Thyroid gland (tissue), 4 donors: ENCODE measurements around the gene BLCAP. TPM values are rescaled to one million over a fixed set of nuclear protein-coding genes. Genes with fewer than 3 reads are reported as not detected.
"Not testable (repeated sequence)": the region's sequence is repeated elsewhere in the genome, so short reads cannot be mapped to it uniquely, and the experiment has no call there.

Experiments used
- DNase-seq, 2 donors: peaks; one replicate each; pipeline ENCODE4 v3.0.0-alpha.2; 2019
- H3K27ac ChIP-seq, 3 donors: fragments of 200-600 bp; sonication (generic); 1 replicate in 2 of 3; 2 replicates in 1 of 3; pipeline ENCODE4 v1.5.1; 2016 to 2019; ENCODE audit warnings: mild to moderate bottlenecking in 1 of 3, moderate library complexity in 1 of 3
- H3K27me3 ChIP-seq: fragments of 200-600 bp; sonication (generic); one replicate; pipeline ENCODE4 v1.5.1; 2019
- H3K36me3 ChIP-seq, 2 donors: fragments of 200-600 bp; sonication (generic); one replicate each; pipeline ENCODE4 v1.5.1; 2016 to 2019
- H3K4me1 ChIP-seq, 2 donors: fragments of 200-600 bp; sonication (generic); one replicate each; pipeline ENCODE4 v1.5.1; 2017 to 2019
- H3K4me3 ChIP-seq, 3 donors: fragments of 200-600 bp; sonication (generic); replicated peaks in 1 of 3; 1 replicate in 2 of 3; 2 replicates in 1 of 3; pipeline ENCODE4 v1.5.1; 2016; ENCODE audit warnings: mild to moderate bottlenecking in 1 of 3
- H3K9me3 ChIP-seq: fragments of 200-600 bp; sonication (generic); one replicate; pipeline ENCODE4 v1.5.1; 2017
- POLR2A ChIP-seq, 2 donors: fragments of 450-650 bp; IDR thresholded peaks; one replicate each; pipeline ENCODE4 v1.6.1; 2017; ENCODE audit warnings: antibody characterized with exemption in 2 of 2, mild to moderate bottlenecking in 2 of 2, moderate library complexity in 1 of 2
- WGBS, 2 donors: methylation state at CpG; one replicate each; pipeline ENCODE4 v1.1.5; 2017; 5-methylcytosine and 5-hydroxymethylcytosine counted together
- intact Hi-C: fragments of 100-400 bp; cut with DNase I; formaldehyde crosslinking; loops from one replicate; pipeline ENCODE4 v1.15.1; 2023
- total RNA-seq, 4 donors: library from RNA; depleted of rRNA; stranded (reverse); fragments of >200 nt; gene quantifications; one replicate each; pipeline ENCODE4 v1.2.3, GENCODE V29; 2016
- TF ChIP-seq, protein P1 (sequence below), 6 experiments: fragments of 200-600 bp in 3 of 6; fragments of 450-650 bp in 3 of 6; sonication (generic) in 3 of 6; IDR thresholded peaks; one replicate each; pipeline ENCODE4 v1.5.1; 2016 to 2019; ENCODE audit warnings: antibody characterized with exemption in 6 of 6, mild to moderate bottlenecking in 2 of 6, inconsistent platforms in 1 of 6, moderate library complexity in 1 of 6

The BLCAP gene
- total RNA-seq, 4 donors from 2014 or later, result 56.6 to 80.3 (median 64.5) TPM

DNA sequence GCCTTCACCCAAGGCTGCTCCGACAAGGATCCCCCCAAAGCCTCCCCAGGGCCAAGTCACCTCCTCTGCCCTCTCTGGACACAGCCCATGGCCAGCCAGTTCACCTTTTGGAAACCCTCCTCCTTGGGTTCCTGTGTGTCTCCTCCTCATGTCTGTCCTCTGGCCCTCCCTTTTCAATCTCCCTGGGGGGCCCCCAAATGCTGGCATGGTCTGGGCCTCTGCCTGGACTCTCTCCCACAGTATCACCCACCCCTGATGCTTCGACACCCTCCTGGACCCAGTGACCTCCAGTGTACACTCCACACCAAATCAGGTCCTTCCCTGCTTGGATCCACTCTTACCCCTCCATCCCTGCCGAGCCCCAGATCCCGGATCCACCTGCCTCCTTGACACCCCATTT is 53.3 kb downstream of the BLCAP start:
- Histone ChIP-seq H3K27me3 (no peaks in the 10 kb centered on the region), H3K4me1 (no peaks in the 10 kb centered on the region), H3K9me3 (no peaks in the 10 kb centered on the region), H3K27ac (no peak overlapping the region), H3K4me3 (no peak overlapping the region), H3K36me3 (no peaks in the 10 kb centered on the region)
- intact Hi-C loops, result no loop called here
- WGBS, 2 donors, result 74 to 82% methylated on average over 4 of the region's 4 CpGs
- TF ChIP-seq POLR2A (IDR thresholded peaks at IDR 0.05), result no peak
- TF ChIP-seq, protein P1, sequence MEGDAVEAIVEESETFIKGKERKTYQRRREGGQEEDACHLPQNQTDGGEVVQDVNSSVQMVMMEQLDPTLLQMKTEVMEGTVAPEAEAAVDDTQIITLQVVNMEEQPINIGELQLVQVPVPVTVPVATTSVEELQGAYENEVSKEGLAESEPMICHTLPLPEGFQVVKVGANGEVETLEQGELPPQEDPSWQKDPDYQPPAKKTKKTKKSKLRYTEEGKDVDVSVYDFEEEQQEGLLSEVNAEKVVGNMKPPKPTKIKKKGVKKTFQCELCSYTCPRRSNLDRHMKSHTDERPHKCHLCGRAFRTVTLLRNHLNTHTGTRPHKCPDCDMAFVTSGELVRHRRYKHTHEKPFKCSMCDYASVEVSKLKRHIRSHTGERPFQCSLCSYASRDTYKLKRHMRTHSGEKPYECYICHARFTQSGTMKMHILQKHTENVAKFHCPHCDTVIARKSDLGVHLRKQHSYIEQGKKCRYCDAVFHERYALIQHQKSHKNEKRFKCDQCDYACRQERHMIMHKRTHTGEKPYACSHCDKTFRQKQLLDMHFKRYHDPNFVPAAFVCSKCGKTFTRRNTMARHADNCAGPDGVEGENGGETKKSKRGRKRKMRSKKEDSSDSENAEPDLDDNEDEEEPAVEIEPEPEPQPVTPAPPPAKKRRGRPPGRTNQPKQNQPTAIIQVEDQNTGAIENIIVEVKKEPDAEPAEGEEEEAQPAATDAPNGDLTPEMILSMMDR (IDR thresholded peaks at IDR 0.05), result no peak
- no peak for DNase-seq

DNA sequence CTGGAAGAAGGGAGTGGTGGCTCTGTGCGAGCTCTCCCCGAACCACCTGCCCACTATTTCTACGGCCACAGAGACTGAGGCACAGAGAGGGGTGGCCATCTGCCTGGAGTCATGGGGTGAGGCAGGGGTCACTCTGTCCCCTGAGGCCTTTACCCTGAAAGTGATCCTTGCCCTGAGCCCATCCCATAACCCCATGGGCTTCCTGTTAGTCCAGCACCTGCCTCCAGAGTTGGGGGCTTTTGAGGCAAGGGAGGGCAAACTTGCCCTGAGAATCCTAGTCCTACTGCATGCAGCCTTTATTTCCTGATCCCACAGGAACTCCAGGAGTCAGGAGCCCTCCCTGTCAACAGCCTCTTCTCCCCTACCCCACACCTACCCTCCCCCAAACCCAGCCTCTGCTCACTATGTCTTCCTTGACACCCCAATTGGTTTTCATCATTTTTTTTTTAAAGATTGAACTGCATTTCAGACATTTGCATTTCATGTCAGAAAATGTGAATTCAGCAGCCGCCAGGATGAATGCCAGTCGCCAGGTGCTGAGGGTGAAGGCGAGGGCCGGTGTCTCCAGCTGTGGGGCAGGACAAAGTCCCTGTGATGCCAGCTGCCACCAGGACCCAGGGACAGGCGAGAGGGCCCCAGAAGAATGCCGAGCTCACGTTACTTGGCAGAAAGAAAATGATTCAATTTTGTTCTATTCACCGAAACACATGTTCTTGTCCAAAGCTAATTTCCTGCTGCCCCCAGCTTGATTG is 54.3 kb downstream of the BLCAP start:
- intact Hi-C loops, result no loop called here
- DNase-seq, result no peak
- no peaks in the 10 kb centered on the region for H3K36me3 ChIP-seq
- no peaks in the 10 kb centered on the region for H3K4me1 ChIP-seq
- H3K27me3 ChIP-seq, result no peaks in the 10 kb centered on the region
- H3K4me3 ChIP-seq, result no peak overlapping the region
- no peaks in the 10 kb centered on the region for H3K9me3 ChIP-seq
- H3K27ac ChIP-seq, result no peak overlapping the region
- 88 to 90% methylated on average over 9 to 11 of the region's 11 CpGs for WGBS, 2 donors
- TF ChIP-seq, protein P1 (IDR thresholded peaks at IDR 0.05), result no peak
- TF ChIP-seq POLR2A (IDR thresholded peaks at IDR 0.05), result no peak

DNA sequence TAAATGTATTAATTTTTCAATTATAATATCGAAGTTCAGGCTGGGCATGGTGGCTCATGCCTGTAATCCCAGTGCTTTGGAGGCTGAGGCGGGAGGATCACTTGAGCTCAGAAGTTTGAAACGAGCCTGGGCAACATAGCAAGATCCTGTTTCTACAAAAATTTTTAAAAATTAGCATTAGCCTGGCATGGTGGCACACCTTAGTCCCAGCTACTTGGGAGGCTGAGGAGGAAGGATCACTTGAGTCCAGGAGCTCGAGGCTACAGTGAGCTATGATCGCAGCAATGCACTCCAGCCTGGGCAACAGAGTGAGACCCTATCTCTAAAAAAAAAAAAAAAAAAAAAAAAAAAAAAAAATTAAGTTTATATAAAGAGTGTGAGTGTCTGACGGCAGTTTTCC is 55.2 kb downstream of the BLCAP start:
- H3K9me3 ChIP-seq, H3K27me3 ChIP-seq, H3K36me3 ChIP-seq, intact Hi-C loops, H3K4me1 ChIP-seq, DNase-seq, H3K4me3 ChIP-seq, H3K27ac ChIP-seq: not testable (repeated sequence)
- WGBS, 2 donors, result 84 to 88% methylated on average over 6 of the region's 6 CpGs

DNA sequence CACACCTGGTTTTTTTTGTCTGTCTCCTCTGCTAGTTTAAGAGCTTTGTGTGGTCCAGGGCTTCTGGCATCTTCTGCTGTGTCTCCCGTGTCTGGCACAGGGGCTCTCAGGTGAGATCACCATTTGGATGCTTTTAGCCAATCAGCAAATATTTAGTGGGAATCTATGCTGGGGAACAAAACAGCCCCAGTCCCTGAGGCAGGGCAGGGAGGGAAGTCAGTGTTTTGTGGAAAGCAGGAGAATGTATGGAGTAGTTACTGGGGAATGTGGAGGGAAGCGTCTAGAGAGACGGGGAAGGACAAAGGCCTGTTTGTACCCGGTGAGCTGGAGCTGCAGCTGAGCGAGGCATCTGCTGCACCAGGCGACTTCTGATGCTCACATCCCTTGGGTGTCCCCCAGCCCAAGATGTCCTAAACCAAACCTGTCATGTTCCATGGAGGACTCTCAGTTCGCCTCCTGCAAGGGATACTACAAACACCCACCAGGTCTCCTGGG is 55.9 kb downstream of the BLCAP start:
- TF ChIP-seq POLR2A (IDR thresholded peaks at IDR 0.05), result no peak
- TF ChIP-seq, protein P1 (IDR thresholded peaks at IDR 0.05), result no peak
- Histone ChIP-seq H3K27me3 (no peaks in the 10 kb centered on the region), H3K36me3 (no peaks in the 10 kb centered on the region), H3K4me3 (no peak overlapping the region), H3K4me1 (no peaks in the 10 kb centered on the region), H3K9me3 (no peaks in the 10 kb centered on the region), H3K27ac (no peak overlapping the region)
- intact Hi-C loops, result no loop called here
- DNase-seq, result no peak
- WGBS, 2 donors, result 77 to 83% methylated on average over 7 of the region's 7 CpGs

DNA sequence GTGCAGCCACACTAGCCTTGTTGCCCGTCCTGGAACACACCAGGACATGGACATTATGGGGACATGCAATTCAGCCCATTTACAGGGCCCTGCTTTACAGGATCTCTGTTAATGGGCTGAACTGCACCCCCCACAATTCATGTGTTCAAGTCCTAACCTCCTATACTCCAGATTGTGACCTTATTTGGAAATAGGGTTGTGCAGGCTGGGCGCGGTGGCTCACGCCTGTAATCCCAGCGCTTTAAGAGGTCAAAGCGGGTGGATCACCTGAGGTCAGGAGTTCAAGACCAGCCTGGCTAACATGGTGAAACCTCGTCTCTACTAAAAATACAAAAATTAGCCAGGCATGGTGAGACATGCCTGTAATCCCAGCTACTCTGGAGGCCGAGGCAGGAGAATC is 57.5 kb downstream of the BLCAP start:
- DNase-seq, H3K27me3 ChIP-seq, H3K9me3 ChIP-seq, H3K36me3 ChIP-seq, H3K4me1 ChIP-seq, H3K27ac ChIP-seq, H3K4me3 ChIP-seq, intact Hi-C loops: not testable (repeated sequence)
- WGBS, 2 donors, result 92% methylated on average over 8 of the region's 8 CpGs

DNA sequence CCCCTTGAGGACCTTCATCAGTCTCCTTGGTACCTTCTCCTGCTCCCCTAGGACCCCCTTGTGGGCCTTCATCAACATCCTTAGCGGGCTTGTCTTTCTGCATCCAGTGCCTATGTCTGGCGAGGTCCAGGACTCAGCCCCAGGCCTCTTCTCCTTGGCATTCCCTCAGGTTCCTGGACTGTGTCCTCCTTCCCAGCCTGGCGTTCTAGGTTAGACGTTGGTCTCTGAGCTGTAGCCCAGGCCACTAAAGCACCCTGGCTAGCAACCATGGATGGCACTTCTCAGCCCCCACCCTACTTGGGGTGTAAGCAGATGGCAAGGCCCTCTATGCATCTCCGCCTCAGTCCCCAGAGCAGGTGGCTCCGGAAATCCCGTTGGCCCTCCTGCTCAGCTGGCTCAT is 58.1 kb downstream of the BLCAP start:
- WGBS, 2 donors, result 95 to 98% methylated on average over 4 to 7 of the region's 7 CpGs
- Histone ChIP-seq H3K4me3 (no peak overlapping the region), H3K27ac (no peak overlapping the region), H3K4me1 (no peaks in the 10 kb centered on the region), H3K27me3 (no peaks in the 10 kb centered on the region), H3K36me3 (no peaks in the 10 kb centered on the region), H3K9me3 (no peaks in the 10 kb centered on the region)
- TF ChIP-seq, protein P1 (IDR thresholded peaks at IDR 0.05), result no peak
- TF ChIP-seq POLR2A (IDR thresholded peaks at IDR 0.05), result no peak
- intact Hi-C loops, result no loop called here
- no peak for DNase-seq
